ES-I3 (cell line): ENCODE measurements around the gene STK32B.
A peak's percentile ranks its signal among the peaks of the same experiment; 100 is the strongest.

Source experiments
- H3K36me3 ChIP-seq: 2 replicates; pipeline ENCODE4 v1.6.1; 2013; ENCODE audit warnings: mild to moderate bottlenecking, low read length, control low read depth, moderate library complexity; ENCODE audit not compliant: insufficient read depth
- H3K4me1 ChIP-seq: 2 replicates; pipeline ENCODE4 v1.6.1; 2013; ENCODE audit warnings: mild to moderate bottlenecking, control low read depth, low read length; ENCODE audit not compliant: insufficient read depth
- H3K9ac ChIP-seq: 2 replicates; pipeline ENCODE4 v1.6.1; 2013; ENCODE audit warnings: low read depth, mild to moderate bottlenecking, low read length, moderate library complexity
- H3K9me3 ChIP-seq: 2 replicates; pipeline ENCODE4 v1.6.1; 2013; ENCODE audit warnings: mild to moderate bottlenecking, low read length, moderate library complexity; ENCODE audit not compliant: control insufficient read depth, insufficient read depth

Gene STK32B

GRCh38 chr4:5019796-5020195 is 31.5 kb upstream of the STK32B start:
- H3K9me3 ChIP-seq: no peaks in the 10 kb centered on the region
- 0 out of 2 replicates have a peak, but pooled peaks cover 2% of the 10 kb centered on the region for H3K4me1 ChIP-seq
- H3K36me3 ChIP-seq: no peaks in the 10 kb centered on the region
- peak overlapping the region; percentile 75; the same call in 1 of the 2 replicates for H3K9ac ChIP-seq

GRCh38 chr4:5020341-5020740 is 30.9 kb upstream of the STK32B start:
- Histone ChIP-seq H3K4me1 (0 out of 2 replicates have a peak, but pooled peaks cover 2% of the 10 kb centered on the region), H3K9me3 (no peaks in the 10 kb centered on the region), H3K36me3 (no peaks in the 10 kb centered on the region), H3K9ac (no peak overlapping the region)

- Histone ChIP-seq H3K36me3 (no peaks in the 10 kb centered on the region), H3K4me1 (0 out of 2 replicates have a peak, but pooled peaks cover 2% of the 10 kb centered on the region), H3K9ac (no peak overlapping the region), H3K9me3 (no peaks in the 10 kb centered on the region)
These were observed 29.7 kb upstream of the STK32B start for GRCh38 chr4:5021546-5021945.

GRCh38 chr4:5024673-5025072 is 26.6 kb upstream of the STK32B start:
- Histone ChIP-seq H3K9ac (no peak overlapping the region), H3K4me1 (no peaks in the 10 kb centered on the region), H3K36me3 (no peaks in the 10 kb centered on the region), H3K9me3 (no peaks in the 10 kb centered on the region)

- Histone ChIP-seq H3K9me3 (no peaks in the 10 kb centered on the region), H3K9ac (no peak overlapping the region), H3K36me3 (no peaks in the 10 kb centered on the region), H3K4me1 (no peaks in the 10 kb centered on the region)
These were observed 24.9 kb upstream of the STK32B start for GRCh38 chr4:5026371-5026770.

- 0 out of 2 replicates have a peak, but pooled peaks cover 4% of the 10 kb centered on the region for H3K4me1 ChIP-seq
- H3K9ac ChIP-seq: no peak overlapping the region
- no peaks in the 10 kb centered on the region for H3K36me3 ChIP-seq
- H3K9me3 ChIP-seq: no peaks in the 10 kb centered on the region
These were observed 23.9 kb upstream of the STK32B start for GRCh38 chr4:5027346-5027745.

- Histone ChIP-seq H3K9me3 (no peaks in the 10 kb centered on the region), H3K4me1 (0 out of 2 replicates have a peak, but pooled peaks cover 4% of the 10 kb centered on the region), H3K36me3 (no peaks in the 10 kb centered on the region), H3K9ac (no peak overlapping the region)
These were observed 22.8 kb upstream of the STK32B start for GRCh38 chr4:5028480-5028879.

- Histone ChIP-seq H3K4me1 (0 out of 2 replicates have a peak, but pooled peaks cover 4% of the 10 kb centered on the region), H3K9ac (no peak overlapping the region), H3K36me3 (no peaks in the 10 kb centered on the region), H3K9me3 (no peaks in the 10 kb centered on the region)
These were observed 21.8 kb upstream of the STK32B start for GRCh38 chr4:5029447-5029846.

- Histone ChIP-seq H3K9me3 (no peaks in the 10 kb centered on the region), H3K9ac (no peak overlapping the region), H3K36me3 (no peaks in the 10 kb centered on the region), H3K4me1 (0 out of 2 replicates have a peak, but pooled peaks cover 4% of the 10 kb centered on the region)
These were observed 21.1 kb upstream of the STK32B start for GRCh38 chr4:5030221-5030620.

- no peaks in the 10 kb centered on the region for H3K9me3 ChIP-seq
- no peaks in the 10 kb centered on the region for H3K36me3 ChIP-seq
- H3K9ac ChIP-seq: no peak overlapping the region
- 0 out of 2 replicates have a peak, but pooled peaks cover 4% of the 10 kb centered on the region for H3K4me1 ChIP-seq
These were observed 20.4 kb upstream of the STK32B start for GRCh38 chr4:5030927-5031326.

GRCh38 chr4:5032813-5033212 is 18.5 kb upstream of the STK32B start:
- no peaks in the 10 kb centered on the region for H3K36me3 ChIP-seq
- peaks cover 8% of the 10 kb centered on the region; the same call in 1 of the 2 replicates for H3K4me1 ChIP-seq
- no peak overlapping the region for H3K9ac ChIP-seq
- H3K9me3 ChIP-seq: no peaks in the 10 kb centered on the region

- Histone ChIP-seq H3K36me3 (no peaks in the 10 kb centered on the region), H3K9ac (no peak overlapping the region), H3K4me1 (peaks cover 8% of the 10 kb centered on the region; the same call in 1 of the 2 replicates), H3K9me3 (no peaks in the 10 kb centered on the region)
These were observed 17.9 kb upstream of the STK32B start for GRCh38 chr4:5033281-5033841.

GRCh38 chr4:5034206-5034605 is 17.1 kb upstream of the STK32B start:
- H3K4me1 ChIP-seq: peaks cover 8% of the 10 kb centered on the region; the same call in 1 of the 2 replicates
- no peaks in the 10 kb centered on the region for H3K36me3 ChIP-seq
- no peak overlapping the region for H3K9ac ChIP-seq
- H3K9me3 ChIP-seq: no peaks in the 10 kb centered on the region

GRCh38 chr4:5036239-5036638 is 15.0 kb upstream of the STK32B start:
- Histone ChIP-seq H3K9ac (no peak overlapping the region), H3K4me1 (peaks cover 8% of the 10 kb centered on the region; the same call in 1 of the 2 replicates), H3K36me3 (no peaks in the 10 kb centered on the region), H3K9me3 (no peaks in the 10 kb centered on the region)
